DOHH2 (cell line): Measurements from ENCODE around the gene RXFP2.

ENCODE experiments used
- H3F3A ChIP-seq: fragments of 200-600 bp; sonication (generic), shearing (Covaris generic); 2 replicates; pipeline ENCODE4 v1.6.0; 2016; ENCODE audit warnings: antibody characterized with exemption, mild to moderate bottlenecking; ENCODE audit not compliant: control insufficient read depth, insufficient read depth
- H3K27ac ChIP-seq: fragments of 200-600 bp; sonication (generic); 2 replicates; pipeline ENCODE4 v1.5.1; 2014; ENCODE audit warnings: low read depth, mild to moderate bottlenecking, low read length, moderate library complexity
- H3K27me3 ChIP-seq: fragments of 200-600 bp; sonication (generic); 2 replicates; pipeline ENCODE4 v1.6.1; 2014; ENCODE audit warnings: mild to moderate bottlenecking, low read length, mixed read lengths; ENCODE audit not compliant: control insufficient read depth
- H3K36me3 ChIP-seq: fragments of 200-600 bp; sonication (generic); 2 replicates; pipeline ENCODE4 v1.6.1; 2014; ENCODE audit warnings: mild to moderate bottlenecking, low read length, moderate library complexity, mixed read lengths; ENCODE audit not compliant: control insufficient read depth
- H3K4me1 ChIP-seq: fragments of 200-600 bp; sonication (generic); 2 replicates; pipeline ENCODE4 v1.6.1; 2014; ENCODE audit warnings: mild to moderate bottlenecking, low read length, mixed read lengths; ENCODE audit not compliant: control insufficient read depth
- H3K4me2 ChIP-seq: fragments of 200-600 bp; sonication (generic); 2 replicates; pipeline ENCODE4 v1.6.0; 2014; ENCODE audit warnings: mild to moderate bottlenecking, low read length, moderate library complexity
- H3K4me3 ChIP-seq: fragments of 200-600 bp; sonication (generic); 2 replicates; pipeline ENCODE4 v1.5.1; 2014; ENCODE audit warnings: mild to moderate bottlenecking, low read length, mixed read lengths
- H3K79me2 ChIP-seq: fragments of 200-600 bp; sonication (generic); 2 replicates; pipeline ENCODE4 v1.6.1; 2014; ENCODE audit warnings: mild to moderate bottlenecking, low read length, mixed read lengths; ENCODE audit not compliant: control insufficient read depth
- H3K9me2 ChIP-seq: fragments of 200-600 bp; sonication (generic); replicated peaks from 2 replicates; pipeline ENCODE4 v1.6.1; 2014; ENCODE audit warnings: mild to moderate bottlenecking, low read length, mixed read lengths; ENCODE audit not compliant: control insufficient read depth
- H3K9me3 ChIP-seq: fragments of 200-600 bp; sonication (generic); 2 replicates; pipeline ENCODE4 v1.6.1; 2014; ENCODE audit warnings: antibody characterized with exemption, low read length, mixed read lengths; ENCODE audit not compliant: control insufficient read depth, insufficient read depth
- H4K20me1 ChIP-seq: fragments of 200-600 bp; sonication (generic); 2 replicates; pipeline ENCODE4 v1.6.0; 2014; ENCODE audit warnings: low read depth, mild to moderate bottlenecking, antibody characterized with exemption, low read length, moderate library complexity; ENCODE audit not compliant: control insufficient read depth, insufficient read depth
- CTCF ChIP-seq: fragments of 200-600 bp; sonication (generic); IDR thresholded peaks from one replicate; pipeline ENCODE4 v1.5.1; 2014; ENCODE audit warnings: antibody characterized with exemption, mild to moderate bottlenecking, low read depth, low read length; ENCODE audit not compliant: poor library complexity, severe bottlenecking
- EZH2phosphoT487 ChIP-seq: fragments of 200-600 bp; sonication (generic); IDR thresholded peaks from 2 replicates; pipeline ENCODE4 v1.6.1; 2017; ENCODE audit warnings: borderline replicate concordance, mild to moderate bottlenecking, antibody characterized with exemption, low read length, moderate library complexity, mixed read lengths

RXFP2 gene

GRCh38 chr13:31846182-31846938 lies 107.0 kb downstream of the RXFP2 start:
- Histone ChIP-seq H3K27ac (no peak overlapping the region), H3K9me3 (no peaks in the 10 kb centered on the region), H3K36me3 (no peaks in the 10 kb centered on the region), H3F3A (no peaks in the 10 kb centered on the region), H3K9me2 (no peaks in the 10 kb centered on the region), H4K20me1 (no peaks in the 10 kb centered on the region), H3K4me2 (peak overlapping the region; percentile 73), H3K4me1 (peaks cover 8% of the 10 kb centered on the region), H3K27me3 (peaks cover 62% of the 10 kb centered on the region), H3K4me3 (peak overlapping the region; percentile 76), H3K79me2 (no peaks in the 10 kb centered on the region)
- TF ChIP-seq CTCF, result no peak
- peak; percentile 47; the same call in 1 of the 2 replicates for TF ChIP-seq EZH2phosphoT487

- Histone ChIP-seq H3K27me3 (peaks cover 62% of the 10 kb centered on the region), H3K36me3 (no peaks in the 10 kb centered on the region)
Observed at GRCh38 chr13:31846961-31847752, 107.8 kb downstream of the RXFP2 start.

GRCh38 chr13:31848621-31849020 lies 109.3 kb downstream of the RXFP2 start:
- Histone ChIP-seq H3F3A (no peaks in the 10 kb centered on the region), H3K4me3 (no peak overlapping the region), H3K9me2 (no peaks in the 10 kb centered on the region), H3K79me2 (no peaks in the 10 kb centered on the region), H3K36me3 (no peaks in the 10 kb centered on the region), H3K4me2 (no peak overlapping the region), H4K20me1 (no peaks in the 10 kb centered on the region), H3K27ac (no peak overlapping the region), H3K9me3 (no peaks in the 10 kb centered on the region), H3K27me3 (peaks cover 55% of the 10 kb centered on the region), H3K4me1 (peaks cover 8% of the 10 kb centered on the region)
- no peak for TF ChIP-seq CTCF
- no peak for TF ChIP-seq EZH2phosphoT487

More at GRCh38 chr13:31846961-31847752, 107.8 kb downstream of the RXFP2 start:
- Histone ChIP-seq H3F3A (no peaks in the 10 kb centered on the region), H3K79me2 (no peaks in the 10 kb centered on the region), H3K27ac (no peak overlapping the region), H3K4me3 (peak overlapping the region; percentile 76), H3K9me2 (no peaks in the 10 kb centered on the region), H3K9me3 (no peaks in the 10 kb centered on the region), H4K20me1 (no peaks in the 10 kb centered on the region), H3K4me1 (peaks cover 8% of the 10 kb centered on the region), H3K4me2 (peak overlapping the region; percentile 73)
- no peak for TF ChIP-seq CTCF
- no peak; the same call in 1 of the 2 replicates for TF ChIP-seq EZH2phosphoT487
